ENCODE measurements around the gene PNPLA1.

DNA sequence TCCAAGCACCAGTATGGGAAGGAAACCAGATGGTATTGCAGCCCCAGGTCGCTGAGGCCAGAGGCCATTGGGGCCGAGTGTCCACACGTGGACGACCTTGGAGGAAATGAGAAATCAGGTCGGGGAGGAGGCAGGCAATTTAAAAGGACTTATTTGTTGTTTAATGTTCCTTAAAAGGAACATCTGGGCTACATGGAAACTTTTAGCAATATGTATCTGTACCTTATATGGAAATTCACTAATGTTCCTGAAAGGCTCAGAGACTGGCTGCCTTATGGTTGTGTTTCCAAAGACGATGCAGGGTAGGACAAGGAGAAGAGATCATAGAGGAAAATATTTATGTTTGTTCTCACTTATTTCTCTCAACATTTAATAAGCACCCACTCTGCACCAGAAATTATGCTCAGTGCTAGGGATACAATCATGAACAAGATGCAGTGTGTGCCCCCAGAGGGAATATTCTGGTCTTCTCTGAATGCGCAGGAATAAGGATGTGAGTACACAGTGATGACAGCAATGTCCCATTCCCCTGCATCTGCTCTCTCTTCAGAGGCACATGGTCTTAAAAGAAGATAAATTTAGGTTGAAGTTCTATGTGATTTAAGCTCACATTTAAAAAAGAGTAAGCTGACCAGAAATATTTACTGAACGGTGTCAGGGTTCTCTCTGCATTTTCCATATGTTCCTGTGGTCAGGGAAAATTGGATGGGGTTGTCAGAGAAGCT lies 63.5 kb downstream of the PNPLA1 start:
- TF ChIP-seq ZNF274 (IDR thresholded peaks at IDR 0.05; ENCODE audit: low read depth, low read length) (no peak), YY1 (IDR thresholded peaks at IDR 0.05; ENCODE audit: insufficient read depth, insufficient read length) (no peak), SUZ12 (IDR thresholded peaks at IDR 0.05; ENCODE audit: extremely low read depth, insufficient read depth, insufficient read length) (no peak)

Data from NT2/D1 (cell line).